ENCODE data around the gene RPGRIP1L. TPM values are rescaled to one million over a fixed set of nuclear protein-coding genes. Genes with fewer than 3 reads are reported as not detected.

RPGRIP1L gene
- total and polyA plus RNA-seq, 2 of the 8 experiments (the other 6 are each of a cell fraction or from before 2014, with no cell fraction given), result 4.0 to 13.7 TPM

- DNase-seq (ENCODE audit: low read depth in 1 of 2, low spot score in 2 of 2) (no peak), FAIRE-seq (no peak)
- H3K36me3 ChIP-seq (ENCODE audit: control insufficient read depth in 2 of 4, insufficient read depth in 4 of 4, low read length in 3 of 4), result peaks cover 0 to 15% (median 4%) of the 10 kb centered on the region in 4 experiments; a peak in 3 of 8 replicates
- no peak overlapping the region for H2AFZ ChIP-seq (ENCODE audit: low read length)
- no peak overlapping the region for H2BK20ac ChIP-seq (ENCODE audit: low read length)
- no peak overlapping the region for H3K9ac ChIP-seq (replicated peaks in 1 of 4; ENCODE audit: extremely low read depth in 1 of 4, low read depth in 3 of 4, low read length in 3 of 4)
- no peak overlapping the region for H2BK120ac ChIP-seq (replicated peaks; ENCODE audit: low read depth, low read length)
- H3K56ac ChIP-seq (replicated peaks; ENCODE audit: insufficient read length, low read depth, low read length), result no peak overlapping the region
- H2BK5ac ChIP-seq (ENCODE audit: low read depth, low read length), result no peak overlapping the region
- no peaks in the 10 kb centered on the region for H3K23me2 ChIP-seq (ENCODE audit: low read depth, low read length)
- H4K91ac ChIP-seq (replicated peaks; ENCODE audit: insufficient read length, low read length), result no peak overlapping the region
- WGBS, 2 experiments (ENCODE audit: extremely low coverage in 1 of 2, insufficient coverage in 1 of 2, insufficient read length in 1 of 2, insufficient replicate concordance in 2 of 2, low coverage in 1 of 2, low lambda C conversion rate in 2 of 2, missing lambda C conversion rate in 1 of 2), result 100% methylated on average over 1 of the region's 1 CpG; no CpG with 5 or more reads in 1 of the 2 experiments
- no peak overlapping the region for H3K23ac ChIP-seq (ENCODE audit: insufficient read length)
- no peaks in the 10 kb centered on the region for H3K27me3 ChIP-seq (replicated peaks in 1 of 4; ENCODE audit: control insufficient read depth in 3 of 4, extremely low read depth in 1 of 4, insufficient read depth in 3 of 4, low read length in 3 of 4)
- no peaks in the 10 kb centered on the region for H3K79me2 ChIP-seq (ENCODE audit: control insufficient read depth in 1 of 2, insufficient read depth in 2 of 2, low read length in 2 of 2)
- TF ChIP-seq, protein P1, sequence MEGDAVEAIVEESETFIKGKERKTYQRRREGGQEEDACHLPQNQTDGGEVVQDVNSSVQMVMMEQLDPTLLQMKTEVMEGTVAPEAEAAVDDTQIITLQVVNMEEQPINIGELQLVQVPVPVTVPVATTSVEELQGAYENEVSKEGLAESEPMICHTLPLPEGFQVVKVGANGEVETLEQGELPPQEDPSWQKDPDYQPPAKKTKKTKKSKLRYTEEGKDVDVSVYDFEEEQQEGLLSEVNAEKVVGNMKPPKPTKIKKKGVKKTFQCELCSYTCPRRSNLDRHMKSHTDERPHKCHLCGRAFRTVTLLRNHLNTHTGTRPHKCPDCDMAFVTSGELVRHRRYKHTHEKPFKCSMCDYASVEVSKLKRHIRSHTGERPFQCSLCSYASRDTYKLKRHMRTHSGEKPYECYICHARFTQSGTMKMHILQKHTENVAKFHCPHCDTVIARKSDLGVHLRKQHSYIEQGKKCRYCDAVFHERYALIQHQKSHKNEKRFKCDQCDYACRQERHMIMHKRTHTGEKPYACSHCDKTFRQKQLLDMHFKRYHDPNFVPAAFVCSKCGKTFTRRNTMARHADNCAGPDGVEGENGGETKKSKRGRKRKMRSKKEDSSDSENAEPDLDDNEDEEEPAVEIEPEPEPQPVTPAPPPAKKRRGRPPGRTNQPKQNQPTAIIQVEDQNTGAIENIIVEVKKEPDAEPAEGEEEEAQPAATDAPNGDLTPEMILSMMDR (IDR thresholded peaks at IDR 0.05; ENCODE audit: control extremely low read depth in 1 of 3, insufficient read depth in 1 of 3, low read depth in 1 of 3, low read length in 3 of 3), result no peak
- no peak for TF ChIP-seq EP300 (IDR thresholded peaks at IDR 0.05; ENCODE audit: borderline replicate concordance in 1 of 2, low read depth in 2 of 2, low read length in 2 of 2)
- no peak for TF ChIP-seq POU5F1 (IDR thresholded peaks at IDR 0.05; ENCODE audit: low read depth, low read length)
- no peak for TF ChIP-seq ATF3 (IDR thresholded peaks at IDR 0.05; ENCODE audit: insufficient read depth, low read depth, low read length)
- no peak for TF ChIP-seq PHF8 (conservative IDR thresholded peaks at IDR 0.05; ENCODE audit: low read depth, low read length)
- TF ChIP-seq CBX5 (IDR thresholded peaks at IDR 0.05; ENCODE audit: low read depth, low read length), result no peak
- no peak for TF ChIP-seq MAFK (IDR thresholded peaks at IDR 0.05; ENCODE audit: low read depth, low read length)
- no peak for TF ChIP-seq HDAC6 (IDR thresholded peaks at IDR 0.05; ENCODE audit: low read depth, low read length)
- TF ChIP-seq ASH2L (IDR thresholded peaks at IDR 0.05; ENCODE audit: low read length), result no peak
- no peak overlapping the region for H4K8ac ChIP-seq (ENCODE audit: extremely low read depth, insufficient read depth, low read length)
- H2BK15ac ChIP-seq (ENCODE audit: low read length), result no peak overlapping the region
- no peak overlapping the region for H3K4ac ChIP-seq (replicated peaks; ENCODE audit: insufficient read length, low read depth, low read length)
- ChIA-PET CTCF (ENCODE audit: partially characterized antibody) (no interaction called here), POLR2A (ENCODE audit: partially characterized antibody) (no interaction called here)
- H4K20me1 ChIP-seq (replicated peaks in 1 of 2; ENCODE audit: control insufficient read depth in 1 of 2, insufficient read depth in 2 of 2, low read length in 2 of 2), result no peaks in the 10 kb centered on the region
- H3K27ac ChIP-seq (ENCODE audit: low read depth, low read length), result no peak overlapping the region
- no peak overlapping the region for H3K4me2 ChIP-seq (ENCODE audit: insufficient read depth in 1 of 2, low read depth in 2 of 2, low read length in 2 of 2)
- H3K4me3 ChIP-seq (ENCODE audit: extremely low read depth in 1 of 4, insufficient read depth in 2 of 4, low read depth in 3 of 4, low read length in 4 of 4), result no peak overlapping the region
- H4K5ac ChIP-seq (ENCODE audit: insufficient read length, low read depth, low read length), result no peak overlapping the region
- H2AK5ac ChIP-seq (ENCODE audit: low read depth, low read length), result no peak overlapping the region
- no peaks in the 10 kb centered on the region for H3K4me1 ChIP-seq (replicated peaks in 1 of 4; ENCODE audit: control insufficient read depth in 3 of 4, insufficient read depth in 4 of 4, low read length in 3 of 4)
- H3K14ac ChIP-seq (ENCODE audit: insufficient read length), result no peak overlapping the region
- no peak overlapping the region for H2BK12ac ChIP-seq (ENCODE audit: low read depth, low read length)
- H3K9me3 ChIP-seq (ENCODE audit: insufficient read depth in 2 of 2, low read depth in 1 of 2, low read length in 1 of 2), result peaks cover 0 to 13% of the 10 kb centered on the region in 2 experiments; a peak in 1 of 4 replicates
- H3K18ac ChIP-seq (ENCODE audit: extremely low read depth, low read length), result no peak overlapping the region
- H3K79me1 ChIP-seq (ENCODE audit: low read depth, low read length), result no peaks in the 10 kb centered on the region
These were observed 8.6 kb downstream of the RPGRIP1L start for GRCh38 chr16:53695070-53695469.

Measured in H1 (cell line).